RKO (cell line): ENCODE data around the gene RAD54L2.
"Not testable (repeated sequence)": the region's sequence is repeated elsewhere in the genome, so short reads cannot be mapped to it uniquely, and the experiment has no call there.

Source experiments
- DNase-seq: peaks from one replicate; pipeline ENCODE4 v3.0.0-alpha.2; 2016; ENCODE audit warnings: low spot score

The RAD54L2 gene

DNA sequence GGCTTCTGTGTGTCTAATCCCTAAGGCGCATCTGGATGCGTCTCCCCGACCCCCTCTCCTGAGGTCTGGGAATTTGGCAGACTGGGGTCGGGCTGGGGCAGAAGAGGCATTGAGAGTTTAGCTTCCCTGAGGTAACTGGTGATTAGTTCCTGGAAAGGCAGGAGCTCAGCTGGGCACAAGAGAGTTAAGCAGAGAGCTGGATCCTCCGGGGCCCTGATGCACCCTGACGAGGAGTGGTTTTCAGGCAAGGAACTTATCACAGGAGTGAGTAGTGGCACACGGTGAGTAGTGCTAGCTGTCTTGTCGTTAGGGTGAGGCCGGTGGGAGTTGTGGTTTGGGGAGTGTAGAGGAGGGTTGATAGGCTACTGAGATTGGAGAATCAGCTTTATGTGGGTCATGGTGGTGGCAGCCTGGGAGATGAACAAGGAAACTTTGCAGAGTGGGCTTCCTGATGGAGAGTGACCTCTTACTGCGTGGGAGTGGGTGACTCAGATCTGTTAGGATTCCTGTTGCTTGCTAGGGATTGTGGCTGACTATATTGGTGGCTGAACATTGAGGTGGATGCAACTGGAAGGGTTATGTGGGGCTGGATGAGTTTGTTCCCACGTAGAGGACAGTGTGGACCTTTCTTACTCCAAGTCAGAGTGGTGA lies 897 bp downstream of the RAD54L2 start:
- DNase-seq: peak; percentile 91

DNA sequence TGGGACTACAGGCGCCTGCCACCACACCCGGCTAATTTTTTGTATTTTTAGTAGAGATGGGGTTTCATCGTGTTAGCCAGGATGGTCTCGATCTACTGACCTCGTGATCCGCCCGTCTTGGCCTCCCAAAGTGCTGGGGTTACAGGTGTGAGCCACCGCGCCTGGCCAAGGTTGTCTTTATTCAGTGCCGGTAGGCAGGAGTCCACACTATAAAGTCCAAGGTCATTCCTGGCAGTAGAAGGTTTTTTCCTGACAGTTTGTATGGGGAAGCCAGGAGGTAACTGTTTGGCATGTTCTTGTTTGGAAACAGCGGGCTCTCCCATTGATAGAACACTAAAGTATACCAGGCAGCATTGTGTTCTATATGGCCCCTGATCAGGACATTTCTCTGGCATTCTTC lies 4.1 kb downstream of the RAD54L2 start:
- DNase-seq: not testable (repeated sequence)

DNA sequence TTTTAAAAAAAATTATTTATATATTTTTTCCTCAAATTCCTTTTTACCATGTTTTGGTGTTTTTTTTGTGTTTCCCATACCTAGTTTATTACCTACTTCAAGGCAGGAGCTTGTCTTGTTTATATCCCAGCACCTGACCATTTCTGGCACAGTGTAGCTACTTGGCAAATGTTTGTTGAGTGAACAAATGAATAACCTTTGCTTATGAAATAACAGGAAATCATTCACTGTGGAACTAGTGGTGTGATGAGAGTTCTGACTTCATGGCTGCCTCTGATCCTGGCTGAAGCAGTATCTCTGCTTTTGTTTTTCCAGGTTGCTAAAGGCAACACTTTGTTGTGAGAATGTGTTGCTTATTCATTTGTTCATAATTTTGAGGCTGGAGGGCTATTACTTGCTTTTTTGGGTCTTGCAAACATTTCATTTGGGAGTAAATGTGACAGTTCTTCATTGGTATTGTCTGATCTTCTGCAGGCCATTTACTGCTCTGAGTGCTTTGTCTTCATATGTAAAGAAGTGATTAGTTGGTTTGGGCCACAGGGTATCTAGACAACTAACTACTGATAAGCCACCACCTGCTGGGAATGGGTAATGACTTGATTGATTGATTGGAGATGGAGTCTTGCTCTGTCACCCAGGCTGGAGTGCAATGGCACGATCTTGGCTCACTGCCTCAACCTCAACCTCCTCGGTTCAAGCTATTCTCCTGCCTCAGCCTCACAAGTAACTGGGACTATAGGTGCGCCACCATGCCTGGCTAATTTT lies 5.7 kb downstream of the RAD54L2 start:
- no peak for DNase-seq

DNA sequence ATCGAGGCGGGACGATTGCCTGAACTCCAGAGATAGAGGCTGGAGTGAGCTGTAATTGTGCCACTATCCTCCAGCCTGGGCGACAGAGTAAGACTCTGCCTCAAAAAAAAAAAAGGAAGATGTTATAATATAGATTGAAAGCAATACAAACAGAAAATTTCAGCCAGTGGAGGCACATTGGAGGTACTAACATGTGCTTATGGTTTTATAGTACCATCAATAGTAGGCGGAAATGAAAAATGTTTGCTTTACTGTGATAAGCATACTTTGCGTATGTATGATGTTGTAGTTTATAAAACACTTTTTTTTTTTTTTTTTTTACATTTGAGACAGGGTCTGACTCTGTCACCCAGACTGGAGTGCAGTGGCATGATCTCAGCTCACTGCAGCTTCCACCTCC lies 8.8 kb downstream of the RAD54L2 start:
- no peak for DNase-seq

DNA sequence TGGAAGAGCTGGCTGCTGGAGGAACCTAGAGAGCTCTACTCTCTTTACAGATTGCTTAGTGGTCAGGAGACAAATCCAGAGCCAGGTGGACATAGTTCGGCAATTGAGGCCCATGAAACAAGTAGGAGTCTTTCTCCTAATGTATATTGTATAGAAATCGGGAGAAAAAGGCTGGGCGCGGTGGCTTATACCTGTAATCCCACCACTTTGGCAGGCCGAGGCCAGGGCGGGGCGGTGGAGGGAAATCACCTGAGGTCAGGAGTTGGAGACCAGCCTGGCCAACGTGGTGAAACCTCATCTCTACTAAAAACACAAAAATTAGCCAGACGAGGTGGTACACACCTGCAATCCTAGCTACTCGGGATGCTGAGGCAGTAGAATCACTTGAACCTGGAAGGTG lies 10.8 kb downstream of the RAD54L2 start:
- DNase-seq: no peak

DNA sequence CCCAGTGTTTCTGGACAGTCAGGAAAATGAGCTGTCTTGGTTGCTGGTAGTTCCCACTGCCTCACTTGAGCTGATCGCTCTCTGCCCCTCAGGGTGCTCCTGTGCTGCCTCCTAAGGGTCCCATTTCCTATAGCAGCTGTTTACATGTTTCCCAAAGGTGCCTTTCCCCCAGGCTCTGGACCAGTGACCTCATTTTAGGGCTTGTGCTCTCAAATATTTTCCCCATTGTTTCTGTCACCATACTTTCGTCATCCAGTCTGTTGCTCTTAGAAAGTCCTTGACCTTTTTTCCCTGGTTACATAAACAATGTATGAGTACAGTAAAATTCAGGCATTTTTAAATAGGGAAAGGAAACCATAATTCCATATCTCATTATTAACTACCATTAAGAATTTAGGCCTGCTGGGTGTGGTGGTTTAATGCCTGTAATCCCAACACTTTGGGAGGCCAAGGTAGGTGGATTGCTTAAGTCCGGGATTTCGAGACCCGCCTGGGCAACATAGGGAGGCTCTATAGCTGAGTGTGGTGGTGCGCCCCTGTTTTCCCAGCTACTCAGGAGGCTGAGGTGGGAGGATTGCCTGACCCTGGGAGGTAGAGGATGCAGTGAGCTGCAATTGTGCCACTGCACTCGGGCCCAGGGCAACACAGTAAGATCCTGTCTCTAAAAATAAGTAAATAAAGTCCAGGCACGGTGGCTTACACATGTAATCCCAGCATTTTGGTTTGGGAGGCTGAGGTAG lies 11.7 kb downstream of the RAD54L2 start:
- no peak for DNase-seq

DNA sequence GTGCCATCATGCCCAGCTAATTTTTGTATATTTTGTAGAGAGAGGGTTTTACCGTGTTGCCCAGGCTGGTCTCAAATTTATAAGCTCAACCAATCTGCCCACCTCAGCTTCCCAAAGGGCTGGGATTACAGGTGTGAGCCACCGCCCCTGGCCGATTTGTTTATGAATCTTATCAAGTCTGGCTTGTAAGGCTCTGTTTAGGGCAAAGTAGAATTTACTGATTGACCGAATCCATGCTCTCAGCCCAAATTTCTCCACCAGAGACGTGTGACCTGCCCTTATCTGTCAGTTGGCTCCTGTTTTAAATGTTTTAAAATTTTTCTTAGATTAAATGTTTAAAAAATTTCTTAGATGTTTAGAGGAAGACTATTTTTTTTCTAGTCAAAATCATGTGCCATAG lies 19.5 kb downstream of the RAD54L2 start:
- no peak for DNase-seq

DNA sequence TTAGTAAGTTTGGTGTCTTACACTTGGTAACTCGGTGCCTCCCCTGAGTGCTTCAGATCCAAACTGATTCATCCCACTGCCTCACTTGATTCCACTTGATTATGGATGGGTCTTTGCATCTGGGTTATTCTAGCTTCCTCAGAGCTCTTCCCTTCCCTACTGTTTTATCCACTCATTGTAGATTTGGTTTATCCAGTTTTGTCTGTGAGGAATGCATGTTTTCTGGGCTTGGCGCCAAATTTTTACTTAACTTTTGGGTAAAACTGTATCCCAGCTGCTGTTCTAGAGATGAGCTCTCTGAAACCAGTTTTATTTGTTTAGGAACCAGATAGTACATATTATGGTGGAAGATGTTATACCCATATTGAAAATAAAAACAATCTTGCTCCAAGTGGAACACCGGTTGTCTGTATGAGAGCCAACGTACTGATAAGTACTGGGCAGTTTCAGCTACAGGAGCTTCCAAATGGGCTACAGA lies 20.9 kb downstream of the RAD54L2 start:
- no peak for DNase-seq

DNA sequence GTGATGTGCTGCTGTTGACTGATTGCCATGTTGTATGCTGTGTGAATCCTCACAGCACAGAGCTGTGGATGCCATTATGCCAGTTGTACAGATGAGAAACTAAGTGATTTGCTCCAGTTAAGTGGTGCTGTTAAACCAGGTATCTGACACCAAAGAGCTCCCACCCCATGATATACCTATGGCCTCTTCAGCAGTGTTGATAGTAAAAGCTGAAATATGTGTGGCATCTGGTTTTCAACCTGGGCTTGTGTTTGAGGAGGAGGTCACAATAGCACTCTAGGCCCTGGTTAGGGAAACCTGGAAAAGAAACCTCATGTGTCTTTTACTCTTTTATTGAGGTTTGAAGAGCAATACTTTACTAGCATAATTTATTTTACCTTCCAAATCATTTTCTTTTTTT lies 21.4 kb downstream of the RAD54L2 start:
- no peak for DNase-seq

DNA sequence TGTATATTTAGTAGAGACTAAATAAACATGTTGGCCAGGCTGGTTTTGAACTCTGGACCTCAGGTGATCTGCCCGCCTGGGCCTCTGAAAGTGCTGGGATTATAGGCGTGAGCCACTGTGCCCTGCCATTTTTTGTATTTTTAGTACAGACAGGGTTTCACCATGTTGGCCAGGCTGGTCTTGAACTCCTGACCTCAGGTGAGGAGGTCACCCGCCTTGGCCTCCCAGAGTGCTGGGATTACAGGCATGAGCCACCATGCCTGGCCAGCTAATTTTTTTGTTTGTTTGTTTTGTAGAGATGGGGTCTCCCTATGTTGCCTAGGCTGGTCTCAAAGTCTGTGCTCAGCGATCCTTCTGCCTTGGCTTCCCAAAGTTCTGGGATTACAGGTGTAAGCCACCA lies 23.9 kb downstream of the RAD54L2 start:
- not testable (repeated sequence) for DNase-seq

DNA sequence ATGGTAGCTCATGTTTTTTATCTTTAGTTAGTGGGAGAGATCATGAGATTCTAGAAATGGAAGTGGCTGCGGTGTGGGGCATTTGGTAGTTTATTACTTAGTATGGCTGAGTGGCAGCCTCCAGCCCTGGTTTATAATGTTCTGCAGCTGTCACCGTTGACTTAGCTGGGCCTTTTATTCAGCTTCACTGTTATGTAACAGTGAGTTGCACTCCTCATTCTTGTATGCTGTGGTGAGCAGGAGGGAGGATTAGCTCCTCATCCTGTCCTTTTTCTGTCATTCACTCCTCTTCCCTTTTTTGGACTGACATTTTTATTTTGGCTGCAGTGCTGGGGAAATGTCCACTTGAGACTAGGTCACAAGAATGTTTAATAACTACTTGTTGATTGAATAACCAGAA lies 29.5 kb downstream of the RAD54L2 start:
- DNase-seq: no peak

DNA sequence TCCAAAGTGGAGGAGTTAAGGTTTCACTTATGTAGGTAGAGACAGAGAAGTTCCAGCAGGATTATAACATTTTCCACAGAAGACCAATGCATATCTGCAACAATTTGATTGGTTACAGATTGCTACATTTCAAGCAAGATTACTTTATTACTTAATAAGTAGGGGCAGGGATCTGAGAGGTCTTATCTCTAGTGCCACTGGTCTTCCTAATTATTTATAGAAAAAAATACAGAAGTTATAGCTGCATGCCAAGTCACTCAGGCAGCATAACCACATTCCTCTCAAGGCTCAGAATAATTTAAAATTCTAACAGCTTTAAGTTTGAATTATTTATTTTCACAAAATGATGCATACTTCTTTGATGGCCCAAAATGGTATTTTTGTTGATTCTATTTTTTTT lies 30.5 kb downstream of the RAD54L2 start:
- DNase-seq: no peak

DNA sequence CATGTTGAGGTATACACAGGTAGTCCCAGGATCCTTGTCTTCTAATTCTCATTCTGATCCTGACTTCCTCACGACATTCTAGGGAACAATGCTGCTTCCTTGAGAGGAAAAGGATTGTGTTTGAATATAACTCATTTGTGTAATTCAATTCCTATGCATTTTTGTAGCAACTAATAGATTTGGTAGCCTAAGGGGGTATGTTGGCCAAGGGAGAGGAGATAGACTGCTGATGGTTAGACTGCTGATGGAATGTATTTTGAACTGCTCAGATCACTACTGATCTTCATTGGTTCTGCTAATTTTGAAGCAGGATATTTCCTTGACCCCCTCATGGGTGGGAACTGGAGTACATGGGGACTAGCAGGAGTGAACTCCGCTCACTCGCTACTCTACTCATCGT lies 39.7 kb downstream of the RAD54L2 start:
- no peak for DNase-seq

DNA sequence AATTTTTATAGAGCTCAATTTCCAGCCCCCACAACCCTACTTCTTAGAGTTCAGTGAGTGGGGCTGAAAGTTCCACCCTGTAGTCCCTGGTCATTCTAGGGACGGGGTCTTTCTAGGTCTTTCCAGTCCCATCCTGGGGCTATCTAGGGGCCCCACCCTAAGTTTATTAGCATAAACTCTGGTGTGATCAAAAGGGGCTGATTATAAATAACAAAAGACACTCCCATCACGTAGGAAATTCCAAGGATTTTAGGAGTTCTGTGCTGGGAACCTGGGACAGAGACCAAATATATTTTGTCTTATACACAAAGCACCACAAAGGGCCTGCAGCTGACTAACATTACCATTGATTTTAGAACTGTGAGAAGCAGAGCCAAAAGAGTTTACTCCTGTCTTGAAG lies 41.9 kb downstream of the RAD54L2 start:
- no peak for DNase-seq

DNA sequence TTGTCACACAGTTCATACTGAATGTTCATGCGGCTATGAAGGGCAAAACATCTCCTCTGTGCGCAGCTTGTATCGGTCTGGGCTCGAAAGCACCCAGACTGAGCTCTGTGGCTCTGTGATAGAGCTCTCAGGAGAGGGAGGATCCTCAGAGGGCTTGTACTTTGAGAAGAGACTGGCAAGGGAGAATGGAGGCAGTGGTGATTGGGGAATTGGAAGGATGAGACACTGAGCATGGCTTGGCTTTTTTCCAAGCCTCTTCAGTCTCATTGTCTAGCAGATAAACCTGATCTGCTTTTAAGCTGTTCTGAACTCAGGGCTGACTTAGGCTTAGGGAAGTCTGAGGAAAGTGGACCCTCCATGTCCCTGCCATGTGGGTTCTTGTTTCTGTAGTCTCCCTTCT lies 43.0 kb downstream of the RAD54L2 start:
- DNase-seq: no peak

DNA sequence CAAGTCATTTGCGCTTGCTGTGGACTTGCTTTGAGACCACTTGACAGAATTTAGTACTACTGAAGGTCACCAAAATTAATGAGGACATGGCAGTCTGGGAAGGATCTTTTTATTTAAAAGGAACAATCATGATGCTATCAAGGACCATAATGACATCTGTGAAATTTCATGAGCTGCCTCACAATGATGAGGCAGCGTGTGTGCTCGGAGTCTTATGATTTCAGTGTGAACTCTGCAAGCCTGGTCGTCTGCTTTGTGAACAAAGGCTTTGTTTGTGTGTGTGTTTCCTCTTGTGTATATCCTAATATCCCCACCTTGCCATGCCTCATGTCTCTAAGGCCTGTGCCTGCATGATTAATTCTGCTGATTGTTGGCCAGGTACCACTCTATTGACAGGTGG lies 46.7 kb downstream of the RAD54L2 start:
- DNase-seq: no peak

DNA sequence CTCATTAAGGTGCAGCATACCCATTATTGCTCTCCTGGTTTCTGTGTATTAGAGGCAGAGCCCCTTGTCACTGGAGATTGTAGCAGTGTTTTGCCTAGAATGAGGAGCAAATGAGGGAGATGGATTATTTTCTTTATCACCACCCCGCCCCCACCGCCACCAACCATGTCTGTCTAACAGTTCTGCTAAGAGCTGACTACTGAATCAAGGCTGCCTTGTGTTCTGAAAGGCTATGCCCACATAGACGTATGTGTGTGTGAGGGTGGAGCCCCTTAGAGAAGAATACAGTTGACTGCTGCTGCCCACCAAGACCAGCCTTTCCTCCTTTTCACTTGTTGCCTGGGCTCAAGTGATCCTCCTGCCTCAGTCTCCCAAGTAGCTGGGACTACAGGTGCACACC lies 47.4 kb downstream of the RAD54L2 start:
- no peak for DNase-seq
